Progenitor cell of endocrine pancreas (in vitro differentiated cells): ENCODE results near the gene GPBP1L1. TPM values are rescaled to one million over a fixed set of nuclear protein-coding genes. Genes with fewer than 3 reads are reported as not detected.
A peak's percentile ranks its signal among the peaks of the same experiment; 100 is the strongest.
"Not testable (repeated sequence)": the region's sequence is repeated elsewhere in the genome, so short reads cannot be mapped to it uniquely, and the experiment has no call there.

Source experiments
- DNase-seq: peaks from one replicate; pipeline ENCODE4 v3.0.0; 2021; ENCODE audit warnings: low spot score; ENCODE audit not compliant: unreplicated experiment
- H3K27ac Mint-ChIP-seq: 2 replicates; pipeline ENCODE4 v1.8.0; 2021; ENCODE audit warnings: mild to moderate bottlenecking, moderate library complexity, mixed read lengths
- H3K27me3 Mint-ChIP-seq: 2 replicates; pipeline ENCODE4 v1.8.0; 2021; ENCODE audit warnings: mixed read lengths
- H3K36me3 Mint-ChIP-seq: 2 replicates; pipeline ENCODE4 v1.8.0; 2022; ENCODE audit warnings: mixed read lengths; ENCODE audit not compliant: insufficient read depth
- H3K4me1 Mint-ChIP-seq: 2 replicates; pipeline ENCODE4 v1.8.0; 2021; ENCODE audit warnings: low read depth, mixed read lengths
- H3K4me3 Mint-ChIP-seq: 2 replicates; pipeline ENCODE4 v1.8.0; 2021; ENCODE audit warnings: low read depth, mild to moderate bottlenecking, moderate library complexity, mixed read lengths
- H3K9me3 Mint-ChIP-seq: 2 replicates; pipeline ENCODE4 v1.8.0; 2021; ENCODE audit warnings: low read depth, mixed read lengths
- total RNA-seq: library from RNA; stranded (reverse); gene quantifications from 2 replicates; pipeline ENCODE4 v1.2.1, GENCODE V29; 2021
- TF ChIP-seq, protein P1 (sequence below): fragments of 200-600 bp; sonication (generic); IDR thresholded peaks from one replicate; pipeline ENCODE4 v1.5.0; 2021; ENCODE audit warnings: antibody characterized with exemption, mild to moderate bottlenecking; ENCODE audit not compliant: unreplicated experiment

The GPBP1L1 gene
- total RNA-seq, 1 donor from 2014 or later, result 153 TPM

DNA sequence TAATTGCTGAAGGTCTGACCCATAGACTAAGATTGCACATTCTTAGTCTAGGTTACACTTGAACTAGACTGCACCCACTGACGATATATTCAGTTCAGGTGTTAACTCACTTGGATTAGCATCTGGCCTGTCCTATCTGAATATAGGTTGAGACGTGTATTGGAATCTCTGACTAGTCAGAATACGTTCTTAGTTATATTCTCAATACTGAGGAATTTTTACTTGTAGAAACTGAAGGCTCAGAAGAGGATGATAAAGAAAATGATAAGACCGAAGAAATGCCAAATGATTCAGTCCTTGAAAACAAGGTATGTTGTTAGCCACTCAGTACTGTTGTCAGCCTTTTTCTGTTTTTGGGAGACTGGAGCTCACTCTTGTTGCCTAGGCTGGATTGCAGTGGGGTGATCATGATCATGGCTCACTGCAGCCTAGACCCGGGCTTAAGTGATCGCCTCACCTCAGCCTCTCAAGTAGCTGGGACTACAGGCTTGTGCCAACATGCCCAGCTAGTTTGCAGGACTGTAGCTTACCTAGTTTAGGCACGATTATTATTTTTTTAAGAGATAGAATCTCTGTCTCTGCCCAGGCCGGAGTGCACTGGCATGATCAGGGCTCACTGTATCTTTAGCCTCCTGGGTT, 73.3 kb downstream of the GPBP1L1 start:
- no peak overlapping the region for H3K4me3 Mint-ChIP-seq
- no peaks in the 10 kb centered on the region for H3K9me3 Mint-ChIP-seq
- DNase-seq, result no peak
- no peaks in the 10 kb centered on the region for H3K27me3 Mint-ChIP-seq
- peaks cover 6% of the 10 kb centered on the region for H3K4me1 Mint-ChIP-seq
- H3K36me3 Mint-ChIP-seq, result peaks cover 42% of the 10 kb centered on the region
- H3K27ac Mint-ChIP-seq, result no peak overlapping the region
- TF ChIP-seq, protein P1, sequence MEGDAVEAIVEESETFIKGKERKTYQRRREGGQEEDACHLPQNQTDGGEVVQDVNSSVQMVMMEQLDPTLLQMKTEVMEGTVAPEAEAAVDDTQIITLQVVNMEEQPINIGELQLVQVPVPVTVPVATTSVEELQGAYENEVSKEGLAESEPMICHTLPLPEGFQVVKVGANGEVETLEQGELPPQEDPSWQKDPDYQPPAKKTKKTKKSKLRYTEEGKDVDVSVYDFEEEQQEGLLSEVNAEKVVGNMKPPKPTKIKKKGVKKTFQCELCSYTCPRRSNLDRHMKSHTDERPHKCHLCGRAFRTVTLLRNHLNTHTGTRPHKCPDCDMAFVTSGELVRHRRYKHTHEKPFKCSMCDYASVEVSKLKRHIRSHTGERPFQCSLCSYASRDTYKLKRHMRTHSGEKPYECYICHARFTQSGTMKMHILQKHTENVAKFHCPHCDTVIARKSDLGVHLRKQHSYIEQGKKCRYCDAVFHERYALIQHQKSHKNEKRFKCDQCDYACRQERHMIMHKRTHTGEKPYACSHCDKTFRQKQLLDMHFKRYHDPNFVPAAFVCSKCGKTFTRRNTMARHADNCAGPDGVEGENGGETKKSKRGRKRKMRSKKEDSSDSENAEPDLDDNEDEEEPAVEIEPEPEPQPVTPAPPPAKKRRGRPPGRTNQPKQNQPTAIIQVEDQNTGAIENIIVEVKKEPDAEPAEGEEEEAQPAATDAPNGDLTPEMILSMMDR, result no peak

DNA sequence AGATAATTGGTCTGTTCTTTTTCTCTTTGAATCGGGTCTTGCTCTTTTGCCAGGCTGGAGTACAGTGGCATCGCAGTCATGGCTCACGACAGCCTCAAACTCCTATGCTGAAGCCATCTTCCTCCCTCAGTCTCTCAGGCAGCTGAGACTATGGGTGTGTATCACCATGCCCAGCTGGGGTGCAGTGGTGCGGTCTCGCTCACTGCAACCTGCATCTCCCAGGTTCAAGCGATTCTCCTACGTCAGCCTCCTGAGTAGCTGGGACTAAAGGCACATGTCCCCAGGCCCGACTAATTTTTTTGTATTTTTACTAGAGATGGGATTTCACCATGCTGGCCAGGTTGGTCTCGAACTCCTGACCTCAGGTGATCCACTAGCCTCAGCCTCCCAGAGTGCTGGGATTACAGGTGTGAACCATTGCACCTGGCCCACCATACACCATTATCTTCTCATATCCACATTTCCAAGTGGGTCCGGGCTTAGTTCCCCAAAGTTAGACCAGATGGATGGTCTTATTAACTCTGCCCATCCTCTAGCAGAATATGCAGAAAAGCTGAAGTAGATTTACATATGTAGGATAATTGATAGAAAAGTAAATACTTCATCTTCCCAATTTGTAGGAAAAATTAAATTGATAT, 75.6 kb downstream of the GPBP1L1 start:
- H3K27me3 Mint-ChIP-seq, result no peaks in the 10 kb centered on the region
- H3K4me1 Mint-ChIP-seq, result peaks cover 6% of the 10 kb centered on the region
- H3K27ac Mint-ChIP-seq, result no peak overlapping the region
- peaks cover 36% of the 10 kb centered on the region for H3K36me3 Mint-ChIP-seq
- no peak for DNase-seq
- H3K4me3 Mint-ChIP-seq, result no peak overlapping the region
- TF ChIP-seq, protein P1, result no peak
- no peaks in the 10 kb centered on the region for H3K9me3 Mint-ChIP-seq

DNA sequence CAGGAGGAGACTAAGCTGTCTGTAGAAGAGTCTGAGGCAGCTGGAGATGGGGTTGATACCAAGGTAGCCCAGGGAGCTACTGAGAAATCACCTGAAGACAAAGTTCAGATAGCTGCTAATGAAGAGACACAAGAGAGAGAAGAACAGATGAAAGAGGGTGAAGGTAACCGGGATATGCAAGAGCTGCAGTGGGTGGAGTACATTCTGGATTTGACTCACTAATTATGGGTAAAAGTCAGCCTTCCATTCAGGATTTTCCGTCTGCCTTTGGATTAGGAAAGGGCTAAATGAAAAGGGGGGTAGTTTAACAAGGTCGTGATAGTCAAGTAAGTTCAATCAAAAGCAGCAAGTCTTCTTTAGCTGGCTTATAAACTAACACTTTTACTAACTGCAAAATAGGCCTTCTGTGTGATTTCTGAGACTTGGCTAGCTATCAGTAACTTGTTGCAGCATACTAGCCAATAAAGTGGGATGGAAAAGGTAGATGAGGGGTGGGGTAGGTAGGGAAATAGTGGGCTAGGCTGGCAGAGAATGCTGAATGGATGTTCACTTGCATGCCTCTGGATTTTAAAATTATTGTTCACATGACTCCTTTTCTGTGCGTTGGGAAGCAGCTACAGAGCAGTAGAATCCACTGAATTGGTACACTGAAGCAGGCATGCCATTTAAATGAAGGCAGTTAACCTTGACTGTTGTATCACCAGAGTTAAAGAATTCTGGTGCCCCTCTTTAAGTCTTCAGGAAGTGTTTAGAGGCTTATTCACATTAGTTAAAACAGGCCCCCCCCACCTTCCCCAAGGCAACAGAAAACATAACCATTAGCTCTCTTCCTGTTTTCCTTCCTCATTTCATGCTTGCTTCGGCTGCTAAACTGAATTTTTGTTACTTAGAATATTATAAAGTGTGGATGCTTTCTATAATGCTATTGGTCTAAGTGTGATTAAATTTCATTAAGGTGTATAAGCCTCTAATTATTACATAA, 77.9 kb downstream of the GPBP1L1 start:
- DNase-seq, result no peak
- H3K27ac Mint-ChIP-seq, result peak overlapping the region; percentile 15
- H3K27me3 Mint-ChIP-seq, result no peaks in the 10 kb centered on the region
- H3K4me3 Mint-ChIP-seq, result no peak overlapping the region
- H3K9me3 Mint-ChIP-seq, result no peaks in the 10 kb centered on the region
- TF ChIP-seq, protein P1, result no peak
- H3K4me1 Mint-ChIP-seq, result peaks cover 6% of the 10 kb centered on the region
- peaks cover 26% of the 10 kb centered on the region for H3K36me3 Mint-ChIP-seq

DNA sequence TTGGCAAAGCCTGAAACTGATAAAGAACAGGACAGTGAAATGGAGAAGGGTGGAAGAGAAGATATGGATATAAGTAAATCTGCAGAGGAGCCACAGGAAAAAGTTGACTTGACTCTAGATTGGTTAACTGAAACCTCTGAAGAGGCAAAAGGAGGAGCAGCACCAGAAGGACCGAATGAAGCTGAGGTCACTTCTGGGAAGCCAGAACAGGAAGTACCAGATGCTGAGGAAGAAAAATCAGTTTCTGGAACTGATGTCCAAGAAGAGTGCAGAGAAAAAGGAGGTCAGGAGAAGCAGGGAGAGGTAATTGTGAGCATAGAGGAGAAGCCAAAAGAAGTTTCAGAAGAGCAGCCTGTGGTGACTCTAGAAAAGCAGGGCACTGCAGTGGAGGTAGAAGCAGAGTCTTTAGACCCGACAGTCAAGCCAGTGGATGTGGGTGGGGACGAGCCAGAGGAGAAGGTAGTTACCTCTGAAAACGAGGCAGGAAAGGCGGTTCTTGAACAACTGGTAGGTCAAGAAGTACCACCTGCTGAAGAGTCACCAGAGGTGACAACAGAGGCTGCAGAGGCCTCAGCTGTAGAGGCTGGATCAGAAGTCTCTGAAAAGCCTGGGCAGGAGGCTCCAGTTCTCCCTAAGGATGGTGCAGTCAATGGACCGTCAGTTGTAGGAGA, 78.8 kb downstream of the GPBP1L1 start:
- H3K36me3 Mint-ChIP-seq, result peaks cover 27% of the 10 kb centered on the region
- H3K27me3 Mint-ChIP-seq, result no peaks in the 10 kb centered on the region
- no peak overlapping the region for H3K27ac Mint-ChIP-seq
- no peak for DNase-seq
- no peak overlapping the region for H3K4me3 Mint-ChIP-seq
- TF ChIP-seq, protein P1, result no peak
- no peaks in the 10 kb centered on the region for H3K9me3 Mint-ChIP-seq
- peaks cover 6% of the 10 kb centered on the region for H3K4me1 Mint-ChIP-seq

DNA sequence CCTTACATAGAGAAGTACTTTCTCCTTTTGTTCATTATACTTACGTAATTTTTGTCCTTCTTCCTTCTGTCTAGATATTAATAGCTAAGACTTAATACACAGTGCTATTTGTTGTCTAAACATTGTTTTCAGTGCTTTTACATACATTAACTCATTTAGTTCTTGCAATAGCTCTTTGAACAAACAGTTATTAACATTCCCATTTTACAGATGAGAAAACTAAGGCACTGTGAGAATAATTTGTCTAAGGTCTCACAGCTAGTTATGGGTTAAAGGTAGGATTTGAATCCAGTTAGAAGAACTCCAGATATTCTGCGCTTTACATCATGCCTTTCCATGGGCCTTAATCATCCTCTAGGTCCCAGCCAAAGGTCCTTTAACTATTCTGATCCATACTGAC, 82.1 kb downstream of the GPBP1L1 start:
- H3K36me3 Mint-ChIP-seq, result peaks cover 18% of the 10 kb centered on the region
- H3K4me1 Mint-ChIP-seq, result no peaks in the 10 kb centered on the region
- H3K9me3 Mint-ChIP-seq, result no peaks in the 10 kb centered on the region
- no peak overlapping the region for H3K27ac Mint-ChIP-seq
- no peaks in the 10 kb centered on the region for H3K27me3 Mint-ChIP-seq
- TF ChIP-seq, protein P1, result no peak
- H3K4me3 Mint-ChIP-seq, result no peak overlapping the region
- DNase-seq, result no peak

DNA sequence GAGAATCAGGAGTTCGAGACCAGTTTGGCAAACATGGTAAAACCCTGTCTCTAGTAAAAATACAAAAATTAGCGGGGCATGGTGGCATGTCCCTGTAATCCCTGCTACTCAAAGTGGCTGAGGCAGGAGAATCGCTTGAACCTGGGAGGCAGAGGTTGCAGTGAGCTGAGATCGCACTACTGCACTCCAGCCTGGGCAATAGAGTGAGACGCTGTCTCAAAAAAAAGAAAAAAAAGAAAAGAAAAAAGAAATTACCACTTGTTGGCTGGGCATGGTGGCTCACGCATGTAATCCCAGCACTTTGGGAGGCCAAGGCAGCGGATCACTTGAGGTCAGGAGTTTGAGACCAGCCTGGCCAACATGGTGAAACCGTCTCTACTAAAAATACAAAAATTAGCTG, 89.6 kb downstream of the GPBP1L1 start:
- H3K27me3 Mint-ChIP-seq, H3K27ac Mint-ChIP-seq, H3K9me3 Mint-ChIP-seq, H3K4me1 Mint-ChIP-seq, DNase-seq, H3K4me3 Mint-ChIP-seq: not testable (repeated sequence)
- H3K36me3 Mint-ChIP-seq, result peaks cover 19% of the 10 kb centered on the region
